ENCODE measurements around the gene STMN3.

DNA sequence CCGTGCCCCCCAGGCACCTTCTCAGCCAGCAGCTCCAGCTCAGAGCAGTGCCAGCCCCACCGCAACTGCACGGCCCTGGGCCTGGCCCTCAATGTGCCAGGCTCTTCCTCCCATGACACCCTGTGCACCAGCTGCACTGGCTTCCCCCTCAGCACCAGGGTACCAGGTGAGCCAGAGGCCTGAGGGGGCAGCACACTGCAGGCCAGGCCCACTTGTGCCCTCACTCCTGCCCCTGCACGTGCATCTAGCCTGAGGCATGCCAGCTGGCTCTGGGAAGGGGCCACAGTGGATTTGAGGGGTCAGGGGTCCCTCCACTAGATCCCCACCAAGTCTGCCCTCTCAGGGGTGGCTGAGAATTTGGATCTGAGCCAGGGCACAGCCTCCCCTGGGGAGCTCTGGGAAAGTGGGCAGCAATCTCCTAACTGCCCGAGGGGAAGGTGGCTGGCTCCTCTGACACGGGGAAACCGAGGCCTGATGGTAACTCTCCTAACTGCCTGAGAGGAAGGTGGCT, 44.2 kb upstream of the STMN3 start:
- TF ChIP-seq CTCF (IDR thresholded peaks at IDR 0.05; ENCODE audit: low read length), result no peak
- TF ChIP-seq EZH2 (IDR thresholded peaks at IDR 0.05; ENCODE audit: borderline replicate concordance, low read length), result no peak
